HEK293T (cell line): Measurements from ENCODE around the gene PRAMEF5.
"Not testable (repeated sequence)": the region's sequence is repeated elsewhere in the genome, so short reads cannot be mapped to it uniquely, and the experiment has no call there.

Source experiments
- SUZ12 ChIP-seq: fragments of 450-650 bp; IDR thresholded peaks from 2 replicates; pipeline ENCODE4 v1.6.1; 2016; ENCODE audit warnings: mild to moderate bottlenecking
- TARDBP ChIP-seq: fragments of 450-650 bp; IDR thresholded peaks from 2 replicates; pipeline ENCODE4 v1.6.1; 2016

DNA sequence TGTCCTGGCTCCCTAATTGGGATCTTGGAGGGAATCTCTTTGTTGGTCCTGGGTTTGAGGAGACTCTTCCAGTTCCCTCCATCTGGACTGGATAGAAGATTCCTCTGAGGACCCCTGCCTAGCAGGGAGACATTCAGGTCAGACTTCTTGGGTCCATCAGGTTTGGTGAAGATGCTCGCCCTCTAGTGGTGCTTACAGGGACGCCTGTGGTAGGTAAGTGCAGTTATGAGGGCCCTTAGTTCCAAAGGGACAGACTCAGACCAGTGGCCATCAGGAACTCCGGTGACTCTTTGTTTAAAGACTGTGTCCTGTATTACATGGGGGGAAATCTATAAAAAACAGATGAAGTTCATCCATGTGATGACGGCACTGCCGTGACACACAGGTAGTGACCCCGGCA, 23.0 kb downstream of the PRAMEF5 start:
- not testable (repeated sequence) for TF ChIP-seq SUZ12, TARDBP
